Parathyroid adenoma (tissue), 2 donors: ENCODE results near the gene LARP4B.

Experiments used
- H2AFZ ChIP-seq: fragments of 300-600 bp; sonication (generic); one replicate; pipeline ENCODE4 v1.7.0; 2017; ENCODE audit warnings: antibody characterized with exemption, mild to moderate bottlenecking
- H3K27ac ChIP-seq: fragments of 300-600 bp; sonication (generic); one replicate; pipeline ENCODE4 v1.7.0; 2017
- H3K27me3 ChIP-seq: fragments of 300-600 bp; sonication (generic); one replicate; pipeline ENCODE4 v1.7.0; 2017; ENCODE audit warnings: low read length; ENCODE audit not compliant: control insufficient read depth, insufficient read depth
- H3K36me3 ChIP-seq: fragments of 300-600 bp; sonication (generic); one replicate; pipeline ENCODE4 v1.7.0; 2017; ENCODE audit warnings: low read length; ENCODE audit not compliant: control insufficient read depth, insufficient read depth
- H3K4me1 ChIP-seq: fragments of 300-600 bp; sonication (generic); one replicate; pipeline ENCODE4 v1.7.0; 2017; ENCODE audit warnings: control low read depth
- H3K4me2 ChIP-seq: fragments of 300-600 bp; sonication (generic); one replicate; pipeline ENCODE4 v1.7.0; 2017; ENCODE audit warnings: low read length
- H3K4me3 ChIP-seq: fragments of 300-600 bp; sonication (generic); one replicate; pipeline ENCODE4 v1.7.0; 2017; ENCODE audit warnings: low read depth, low read length
- H3K79me2 ChIP-seq: fragments of 300-600 bp; sonication (generic); one replicate; pipeline ENCODE4 v1.7.0; 2017; ENCODE audit warnings: control low read depth
- H3K9ac ChIP-seq: fragments of 300-600 bp; sonication (generic); one replicate; pipeline ENCODE4 v1.7.0; 2017; ENCODE audit warnings: mild to moderate bottlenecking
- H3K9me3 ChIP-seq: fragments of 300-600 bp; sonication (generic); one replicate; pipeline ENCODE4 v1.7.0; 2017; ENCODE audit warnings: low read length; ENCODE audit not compliant: control insufficient read depth
- CTCF ChIP-seq: fragments of 300-600 bp; sonication (generic); IDR thresholded peaks from one replicate; pipeline ENCODE4 v1.7.0; 2017; ENCODE audit warnings: antibody characterized with exemption, mild to moderate bottlenecking
- donor health status: primary hyperparathyroidism.

LARP4B gene

GRCh38 chr10:816091-816477 is 115.4 kb downstream of the LARP4B start:
- H3K4me2 ChIP-seq: no peak overlapping the region
- no peaks in the 10 kb centered on the region for H3K36me3 ChIP-seq
- no peak overlapping the region for H2AFZ ChIP-seq
- H3K9ac ChIP-seq: no peak overlapping the region
- no peaks in the 10 kb centered on the region for H3K9me3 ChIP-seq
- H3K27me3 ChIP-seq: no peaks in the 10 kb centered on the region
- peaks cover 7% of the 10 kb centered on the region for H3K79me2 ChIP-seq
- H3K4me1 ChIP-seq: no peaks in the 10 kb centered on the region
- H3K4me3 ChIP-seq: no peak overlapping the region
- no peak overlapping the region for H3K27ac ChIP-seq
- no peak for TF ChIP-seq CTCF

- Histone ChIP-seq H3K4me2 (no peak overlapping the region), H3K9me3 (no peaks in the 10 kb centered on the region), H3K27ac (no peak overlapping the region), H3K36me3 (no peaks in the 10 kb centered on the region), H3K9ac (no peak overlapping the region), H3K27me3 (no peaks in the 10 kb centered on the region), H2AFZ (no peak overlapping the region), H3K4me3 (no peak overlapping the region), H3K79me2 (peaks cover 7% of the 10 kb centered on the region), H3K4me1 (no peaks in the 10 kb centered on the region)
- TF ChIP-seq CTCF: no peak
Observed at GRCh38 chr10:815338-816090, 116.0 kb downstream of the LARP4B start.

- H3K36me3 ChIP-seq: no peaks in the 10 kb centered on the region
- no peak overlapping the region for H3K4me3 ChIP-seq
- H3K9me3 ChIP-seq: no peaks in the 10 kb centered on the region
- no peak overlapping the region for H3K27ac ChIP-seq
- H3K4me1 ChIP-seq: no peaks in the 10 kb centered on the region
- no peak overlapping the region for H3K9ac ChIP-seq
- no peak overlapping the region for H2AFZ ChIP-seq
- no peak for TF ChIP-seq CTCF
- H3K79me2 ChIP-seq: peaks cover 7% of the 10 kb centered on the region
- H3K27me3 ChIP-seq: no peaks in the 10 kb centered on the region
- no peak overlapping the region for H3K4me2 ChIP-seq
Observed at GRCh38 chr10:814536-815302, 116.8 kb downstream of the LARP4B start.

- no peak overlapping the region for H3K27ac ChIP-seq
- H3K4me2 ChIP-seq: no peak overlapping the region
- no peaks in the 10 kb centered on the region for H3K9me3 ChIP-seq
- H3K27me3 ChIP-seq: no peaks in the 10 kb centered on the region
- peaks cover 7% of the 10 kb centered on the region for H3K79me2 ChIP-seq
- H3K36me3 ChIP-seq: no peaks in the 10 kb centered on the region
- TF ChIP-seq CTCF: no peak
- H3K9ac ChIP-seq: no peak overlapping the region
- H3K4me3 ChIP-seq: no peak overlapping the region
- no peaks in the 10 kb centered on the region for H3K4me1 ChIP-seq
- H2AFZ ChIP-seq: no peak overlapping the region
Observed at GRCh38 chr10:813286-813685, 118.2 kb downstream of the LARP4B start.
